Panc1 (cell line): ENCODE results near the gene CACNA2D3. TPM values are rescaled to one million over a fixed set of nuclear protein-coding genes. Genes with fewer than 3 reads are reported as not detected.

Experiments
- ATAC-seq: fragments of 200-7000 bp; cut with Tn5 transposase; 2 replicates; pipeline ENCODE4 v1.9.1; 2020; ENCODE audit warnings: mild to moderate bottlenecking, moderate library complexity
- BruUV-seq: library from RNA; stranded (reverse); fragments of 400-500 nt; replicated peaks from 2 replicates; lab custom pipeline; 2021; lab: Mats Ljungman, UMichigan
- CTCF ChIA-PET: fragments of 300-600 bp; sonication (Branson Sonifier 250); formaldehyde crosslinking; loops from one replicate; lab custom pipeline; 2022; ENCODE audit warnings: antibody characterized with exemption; lab: Charles Lee
- POLR2A ChIA-PET: fragments of 300-600 bp; sonication (Branson Sonifier 250); formaldehyde crosslinking; loops from one replicate; lab custom pipeline; 2022; ENCODE audit warnings: antibody characterized with exemption; lab: Charles Lee
- DNase-seq: peaks from one replicate; pipeline ENCODE4 v3.0.0-alpha.2; 2010; ENCODE audit warnings: low read depth, low spot score
- H3K27ac ChIP-seq: 2 replicates; pipeline ENCODE4 v1.5.1; 2011; ENCODE audit warnings: mild to moderate bottlenecking, low read length, inconsistent platforms
- H3K27me3 ChIP-seq: fragments of 200-500 bp; sonication (Bioruptor generic); 2 replicates; pipeline ENCODE4 v1.6.0; 2014; ENCODE audit warnings: low read length, inconsistent platforms; ENCODE audit not compliant: control insufficient read depth, insufficient read depth
- H3K36me3 ChIP-seq: fragments of 200-500 bp; sonication (Bioruptor generic); 2 replicates; pipeline ENCODE4 v1.5.1; 2014; ENCODE audit warnings: inconsistent platforms, mild to moderate bottlenecking, low read length, moderate library complexity; ENCODE audit not compliant: control insufficient read depth, insufficient read depth
- H3K4me1 ChIP-seq: 2 replicates; pipeline ENCODE4 v1.5.1; 2011; ENCODE audit warnings: inconsistent platforms, mild to moderate bottlenecking, low read length, moderate library complexity; ENCODE audit not compliant: control insufficient read depth, insufficient read depth
- H3K4me3 ChIP-seq, 2 experiments: 2 replicates each; pipeline ENCODE4 v1.5.1; 2011 to 2012; ENCODE audit warnings: low read depth in 2 of 2, low read length in 2 of 2, mild to moderate bottlenecking in 2 of 2, inconsistent platforms in 1 of 2, moderate library complexity in 1 of 2
- H3K9me3 ChIP-seq: fragments of 200-500 bp; sonication (Bioruptor generic); 2 replicates; pipeline ENCODE4 v1.5.1; 2014; ENCODE audit warnings: low read depth, mild to moderate bottlenecking, inconsistent platforms, low read length, moderate library complexity; ENCODE audit not compliant: control insufficient read depth, insufficient read depth
- CTCF ChIP-seq: fragments of 450-650 bp; IDR thresholded peaks from 2 replicates; pipeline ENCODE4 v1.5.1; 2017; ENCODE audit warnings: mild to moderate bottlenecking
- POLR2AphosphoS5 ChIP-seq: IDR thresholded peaks from 2 replicates; pipeline ENCODE4 v1.6.1; 2012; ENCODE audit warnings: mild to moderate bottlenecking, low read depth, low read length, moderate library complexity
- REST ChIP-seq, 2 experiments: IDR thresholded peaks; 2 replicates each; pipeline ENCODE4 v1.6.1; 2011 to 2012; ENCODE audit warnings: low read depth in 2 of 2, control low read depth in 1 of 2, low read length in 1 of 2, mild to moderate bottlenecking in 1 of 2, moderate library complexity in 1 of 2; ENCODE audit not compliant: insufficient read depth in 1 of 2
- SIN3A ChIP-seq: IDR thresholded peaks from 2 replicates; pipeline ENCODE4 v1.6.1; 2012; ENCODE audit warnings: low read depth, mild to moderate bottlenecking, low read length, moderate library complexity, borderline replicate concordance; ENCODE audit not compliant: insufficient read depth
- TCF7L2 ChIP-seq: IDR thresholded peaks from 2 replicates; pipeline ENCODE4 v1.6.1; 2011; ENCODE audit warnings: mild to moderate bottlenecking, low read depth, low read length, inconsistent platforms
- in situ Hi-C: cut with HindIII; loops from 2 replicates; pipeline ENCODE4 v1.10.0; 2016; ENCODE audit warnings: low sequenced_read_pairs, low pct_unique_long_range_greater_than_20kb
- intact Hi-C: fragments of 100-400 bp; cut with micrococcal nuclease; formaldehyde crosslinking; loops from one replicate; pipeline ENCODE4 v1.10.0; 2022; ENCODE audit not compliant: unreplicated experiment
- total RNA-seq: library from RNA; stranded (reverse); gene quantifications from one replicate; pipeline ENCODE4 v1.2.1, GENCODE V29; 2021; ENCODE audit not compliant: unreplicated experiment

CACNA2D3 gene
- total RNA-seq, 1 experiment from 2014 or later, result 0.41 TPM

GRCh38 chr3:54349231-54349652, 226.9 kb downstream of the CACNA2D3 start:
- Histone ChIP-seq H3K4me3 (no peak overlapping the region), H3K4me1 (no peaks in the 10 kb centered on the region), H3K36me3 (no peaks in the 10 kb centered on the region), H3K27me3 (no peaks in the 10 kb centered on the region), H3K9me3 (no peaks in the 10 kb centered on the region), H3K27ac (no peak overlapping the region)
- CTCF ChIA-PET, result no interaction called here
- ATAC-seq (no peak), DNase-seq (no peak)
- intact Hi-C loops (no loop called here), in situ Hi-C loops (no loop called here)
- BruUV-seq, result no TSS peak
- no peak for TF ChIP-seq SIN3A
- no peak for TF ChIP-seq TCF7L2
- no peak for TF ChIP-seq REST (IDR thresholded peaks at IDR 0.05; ENCODE audit: insufficient read depth in 1 of 2, low read depth in 2 of 2, low read length in 1 of 2)
- no peak for TF ChIP-seq CTCF
- no peak for TF ChIP-seq POLR2AphosphoS5
- POLR2A ChIA-PET, result no interaction called here

DNA sequence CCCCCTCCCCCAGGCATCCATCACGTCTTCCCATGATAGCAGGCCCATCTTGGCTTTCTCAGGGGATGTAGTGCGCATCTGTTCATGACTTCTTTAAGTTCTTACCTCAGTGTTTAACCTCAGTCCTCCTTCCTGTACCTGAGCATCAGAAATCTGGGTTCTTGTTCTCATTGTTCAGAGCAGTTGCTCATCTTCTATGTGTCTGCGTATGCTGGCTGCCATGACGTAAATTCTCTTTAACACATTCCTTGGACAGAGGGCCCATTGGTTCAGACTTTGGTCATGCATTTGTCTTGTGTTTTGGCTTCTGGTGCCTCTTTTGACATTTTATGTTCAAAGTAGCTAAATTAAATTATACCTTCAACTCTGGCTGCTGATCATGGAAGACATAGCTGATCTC, 227.3 kb downstream of the CACNA2D3 start:
- ChIA-PET CTCF (no interaction called here), POLR2A (no interaction called here)
- Histone ChIP-seq H3K27ac (no peak overlapping the region), H3K36me3 (no peaks in the 10 kb centered on the region), H3K27me3 (no peaks in the 10 kb centered on the region), H3K4me3 (no peak overlapping the region), H3K9me3 (no peaks in the 10 kb centered on the region), H3K4me1 (no peaks in the 10 kb centered on the region)
- BruUV-seq, result no TSS peak
- DNase-seq (no peak), ATAC-seq (no peak)
- TF ChIP-seq POLR2AphosphoS5, result no peak
- TF ChIP-seq REST (IDR thresholded peaks at IDR 0.05; ENCODE audit: insufficient read depth in 1 of 2, low read depth in 2 of 2, low read length in 1 of 2), result no peak
- no peak for TF ChIP-seq TCF7L2
- TF ChIP-seq SIN3A, result no peak
- TF ChIP-seq CTCF, result no peak
- intact Hi-C loops (no loop called here), in situ Hi-C loops (no loop called here)
